Mesothelial cell of epicardium (in vitro differentiated cells): Measurements from ENCODE around the gene GSS. TPM values are rescaled to one million over a fixed set of nuclear protein-coding genes. Genes with fewer than 3 reads are reported as not detected.

Source experiments
- DNase-seq, 2 experiments: peaks; one replicate each; pipeline ENCODE4 v3.0.0; 2021; ENCODE audit warnings: low spot score in 2 of 2; ENCODE audit not compliant: unreplicated experiment in 2 of 2
- H3K27ac Mint-ChIP-seq: 2 replicates; pipeline ENCODE4 v1.8.0; 2021; ENCODE audit warnings: mixed read lengths
- H3K27me3 Mint-ChIP-seq: 2 replicates; pipeline ENCODE4 v1.8.0; 2021; ENCODE audit warnings: low read depth, mixed read lengths
- H3K36me3 Mint-ChIP-seq: 2 replicates; pipeline ENCODE4 v1.8.0; 2021; ENCODE audit warnings: mixed read lengths
- H3K4me1 Mint-ChIP-seq: 2 replicates; pipeline ENCODE4 v1.8.0; 2021; ENCODE audit warnings: mixed read lengths
- H3K4me3 Mint-ChIP-seq: 2 replicates; pipeline ENCODE4 v1.8.0; 2021; ENCODE audit warnings: mild to moderate bottlenecking, moderate library complexity, mixed read lengths
- H3K9me3 Mint-ChIP-seq: 2 replicates; pipeline ENCODE4 v1.8.0; 2021; ENCODE audit warnings: mixed read lengths
- CTCF ChIP-seq: fragments of 200-600 bp; sonication (generic); IDR thresholded peaks from one replicate; pipeline ENCODE4 v1.5.0; 2021; ENCODE audit warnings: antibody characterized with exemption; ENCODE audit not compliant: unreplicated experiment
- total RNA-seq: library from RNA; stranded (reverse); gene quantifications from 3 replicates; pipeline ENCODE4 v1.2.1, GENCODE V29; 2021

Gene GSS
- total RNA-seq, 1 donor from 2014 or later, result 54.8 TPM

DNA sequence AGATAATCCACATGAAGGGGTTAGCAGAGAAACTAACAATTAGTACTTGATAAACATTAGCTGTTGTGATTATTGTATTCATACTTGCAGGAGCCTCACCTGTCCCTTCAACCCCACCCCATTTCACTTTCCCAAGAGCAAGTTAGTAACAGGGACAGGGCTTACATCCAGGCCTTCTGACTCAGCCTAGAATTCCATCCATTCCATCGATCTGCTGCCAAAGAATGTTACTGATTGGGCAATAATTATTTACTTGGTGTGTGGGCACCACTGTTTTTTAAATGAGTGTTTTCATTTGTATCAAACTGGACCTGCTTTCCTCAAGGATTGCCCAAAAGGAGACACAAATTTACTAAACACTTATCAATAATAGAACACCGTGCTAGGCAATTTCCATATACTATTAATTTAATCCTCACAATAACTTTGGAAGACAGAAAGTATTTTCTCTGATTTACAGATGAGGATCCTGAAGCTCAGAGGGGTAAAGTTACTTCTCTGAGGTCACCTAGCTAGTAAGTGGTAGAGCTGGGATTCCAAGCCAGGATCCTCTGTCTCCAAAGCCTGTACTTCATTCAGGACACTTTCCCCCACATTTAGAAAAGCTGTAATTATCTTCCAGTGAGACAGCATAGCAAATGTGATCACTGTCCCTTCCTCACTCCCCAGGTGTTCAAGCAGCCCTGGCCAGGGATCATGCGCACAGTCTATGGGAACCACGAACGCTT lies 32.8 kb downstream of the GSS start:
- no peak overlapping the region for H3K4me3 Mint-ChIP-seq
- no peaks in the 10 kb centered on the region for H3K27me3 Mint-ChIP-seq
- H3K27ac Mint-ChIP-seq, result no peak overlapping the region
- H3K36me3 Mint-ChIP-seq, result peaks cover 23% of the 10 kb centered on the region
- no peak for DNase-seq
- H3K9me3 Mint-ChIP-seq, result no peaks in the 10 kb centered on the region
- TF ChIP-seq CTCF, result no peak
- H3K4me1 Mint-ChIP-seq, result peaks cover 18% of the 10 kb centered on the region

- Mint-ChIP-seq H3K9me3 (no peaks in the 10 kb centered on the region), H3K36me3 (peaks cover 23% of the 10 kb centered on the region), H3K4me3 (no peak overlapping the region), H3K4me1 (peaks cover 4% of the 10 kb centered on the region), H3K27me3 (no peaks in the 10 kb centered on the region), H3K27ac (no peak overlapping the region)
- no peak for DNase-seq
- no peak for TF ChIP-seq CTCF
These were observed 34.2 kb downstream of the GSS start for GRCh38 chr20:34921436-34921835.

GRCh38 chr20:34920055-34920454 lies 35.6 kb downstream of the GSS start:
- Mint-ChIP-seq H3K27ac (no peak overlapping the region), H3K27me3 (no peaks in the 10 kb centered on the region), H3K36me3 (peaks cover 19% of the 10 kb centered on the region), H3K9me3 (no peaks in the 10 kb centered on the region), H3K4me3 (no peak overlapping the region), H3K4me1 (no peaks in the 10 kb centered on the region)
- no peak for TF ChIP-seq CTCF
- no peak for DNase-seq

DNA sequence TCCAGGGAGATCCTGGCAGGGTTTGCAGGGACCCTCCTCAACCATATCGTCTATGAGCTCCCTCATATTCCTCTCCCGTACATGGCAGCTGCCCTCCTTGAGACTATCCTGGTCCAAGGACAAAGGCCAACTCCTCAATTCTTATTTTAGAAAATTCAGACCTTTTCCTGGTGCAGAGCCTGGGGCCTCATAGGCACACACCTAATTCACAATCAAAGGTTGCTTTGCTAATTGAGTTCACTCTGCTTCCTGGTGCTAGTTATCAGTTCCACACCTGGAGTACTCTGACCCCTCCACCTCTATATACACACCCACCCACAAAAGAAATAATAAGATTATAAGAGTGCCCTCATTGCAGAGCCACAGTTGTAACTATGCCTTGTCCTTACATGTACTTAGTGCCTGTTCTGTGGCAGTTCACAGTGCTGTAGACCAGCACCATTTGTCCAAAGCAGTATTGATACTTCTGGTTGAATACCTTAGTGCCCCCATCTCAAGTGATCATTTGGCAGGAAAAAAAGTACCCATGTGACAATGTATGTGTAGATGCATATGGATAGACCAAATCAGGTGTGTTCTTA lies 38.7 kb downstream of the GSS start:
- H3K9me3 Mint-ChIP-seq, result no peaks in the 10 kb centered on the region
- no peaks in the 10 kb centered on the region for H3K27me3 Mint-ChIP-seq
- no peaks in the 10 kb centered on the region for H3K4me1 Mint-ChIP-seq
- H3K27ac Mint-ChIP-seq, result no peak overlapping the region
- H3K4me3 Mint-ChIP-seq, result no peak overlapping the region
- TF ChIP-seq CTCF, result no peak
- H3K36me3 Mint-ChIP-seq, result peaks cover 15% of the 10 kb centered on the region
- DNase-seq, result no peak

DNA sequence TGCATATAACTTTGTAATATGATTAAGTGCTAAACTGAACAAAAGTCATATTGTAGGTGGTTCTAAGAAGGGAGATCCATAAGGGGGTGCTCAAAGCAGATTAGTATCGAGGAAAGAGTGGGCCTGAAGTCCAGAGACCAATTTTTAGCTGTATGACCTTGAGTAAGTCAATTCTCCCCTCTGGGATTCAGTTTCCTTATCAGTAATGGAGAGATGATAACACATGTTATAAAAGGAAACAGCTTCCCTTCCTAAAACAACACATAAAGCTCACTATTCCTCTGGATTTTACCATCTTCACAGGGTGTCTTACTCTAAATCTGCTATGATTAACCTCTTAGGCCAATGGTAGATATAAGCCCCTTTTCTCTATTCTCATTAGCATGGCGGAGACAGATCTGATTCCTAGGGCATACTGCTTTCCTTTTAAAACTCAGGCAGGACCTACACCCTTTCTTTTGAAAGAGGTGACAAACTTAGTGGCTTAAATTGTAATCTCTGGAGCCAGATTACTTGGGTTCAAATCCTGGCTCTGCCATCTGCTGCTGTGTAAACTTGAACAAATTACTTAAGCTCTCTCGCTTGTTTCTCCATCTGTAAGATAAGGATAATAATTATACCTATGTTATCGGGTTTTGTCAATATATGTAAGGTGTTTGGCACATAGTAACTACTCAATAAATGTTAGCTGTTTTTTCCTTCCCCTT lies 39.7 kb downstream of the GSS start:
- Mint-ChIP-seq H3K9me3 (no peaks in the 10 kb centered on the region), H3K4me3 (no peak overlapping the region), H3K36me3 (peaks cover 10% of the 10 kb centered on the region), H3K27ac (no peak overlapping the region), H3K4me1 (no peaks in the 10 kb centered on the region), H3K27me3 (no peaks in the 10 kb centered on the region)
- no peak for DNase-seq
- no peak for TF ChIP-seq CTCF
